ENCODE data around the gene MAP6.

MAP6 gene

DNA sequence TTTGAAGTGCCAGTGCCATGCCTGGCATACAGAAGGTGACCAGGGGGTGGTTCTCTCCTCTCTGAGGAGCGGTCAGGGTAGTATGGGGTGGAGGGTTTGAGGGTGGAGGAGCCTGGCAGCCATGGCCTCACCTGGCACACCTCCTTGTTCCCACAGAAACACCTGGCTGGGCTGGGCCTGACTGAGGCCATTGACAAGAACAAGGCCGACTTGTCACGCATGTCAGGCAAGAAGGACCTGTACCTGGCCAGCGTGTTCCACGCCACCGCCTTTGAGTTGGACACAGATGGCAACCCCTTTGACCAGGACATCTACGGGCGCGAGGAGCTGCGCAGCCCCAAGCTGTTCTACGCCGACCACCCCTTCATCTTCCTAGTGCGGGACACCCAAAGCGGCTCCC, 97.2 kb downstream of the MAP6 start:
- no peak for DNase-seq (ENCODE audit: low read depth)
- H3K4me3 ChIP-seq (replicated peaks; ENCODE audit: low read depth, low read length): no peak overlapping the region
- TF ChIP-seq, protein P1, sequence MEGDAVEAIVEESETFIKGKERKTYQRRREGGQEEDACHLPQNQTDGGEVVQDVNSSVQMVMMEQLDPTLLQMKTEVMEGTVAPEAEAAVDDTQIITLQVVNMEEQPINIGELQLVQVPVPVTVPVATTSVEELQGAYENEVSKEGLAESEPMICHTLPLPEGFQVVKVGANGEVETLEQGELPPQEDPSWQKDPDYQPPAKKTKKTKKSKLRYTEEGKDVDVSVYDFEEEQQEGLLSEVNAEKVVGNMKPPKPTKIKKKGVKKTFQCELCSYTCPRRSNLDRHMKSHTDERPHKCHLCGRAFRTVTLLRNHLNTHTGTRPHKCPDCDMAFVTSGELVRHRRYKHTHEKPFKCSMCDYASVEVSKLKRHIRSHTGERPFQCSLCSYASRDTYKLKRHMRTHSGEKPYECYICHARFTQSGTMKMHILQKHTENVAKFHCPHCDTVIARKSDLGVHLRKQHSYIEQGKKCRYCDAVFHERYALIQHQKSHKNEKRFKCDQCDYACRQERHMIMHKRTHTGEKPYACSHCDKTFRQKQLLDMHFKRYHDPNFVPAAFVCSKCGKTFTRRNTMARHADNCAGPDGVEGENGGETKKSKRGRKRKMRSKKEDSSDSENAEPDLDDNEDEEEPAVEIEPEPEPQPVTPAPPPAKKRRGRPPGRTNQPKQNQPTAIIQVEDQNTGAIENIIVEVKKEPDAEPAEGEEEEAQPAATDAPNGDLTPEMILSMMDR (IDR thresholded peaks at IDR 0.05; ENCODE audit: low read length, missing control alignments): no peak

DNA sequence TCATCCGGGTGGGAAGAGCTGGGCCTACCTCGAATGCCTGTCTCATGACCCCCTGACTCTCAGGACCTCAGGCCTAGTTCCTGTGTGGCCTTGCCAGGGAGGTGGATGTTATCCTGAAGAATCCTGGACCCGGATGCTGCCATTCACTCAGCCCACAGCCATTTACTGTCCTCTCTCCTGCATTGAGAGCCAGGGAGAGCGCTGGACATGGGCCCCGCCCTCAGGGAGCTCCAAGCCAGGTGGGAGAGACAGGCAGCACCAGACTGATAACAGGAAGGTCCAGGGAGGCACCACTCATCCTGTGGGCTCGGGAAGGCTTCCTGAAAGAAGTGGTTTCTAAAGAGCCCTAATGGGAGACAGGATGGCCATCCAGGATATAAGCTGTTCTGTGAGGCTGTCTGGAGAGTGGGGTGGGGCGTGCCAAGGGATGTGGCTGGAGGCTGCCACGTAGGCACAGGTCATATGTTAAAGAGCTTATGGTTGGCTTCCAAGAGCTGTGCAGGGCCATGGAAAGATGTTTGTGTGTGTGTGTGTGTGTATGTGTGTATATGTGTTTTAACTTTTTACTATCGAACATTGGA, 98.2 kb downstream of the MAP6 start:
- no peak overlapping the region for H3K4me3 ChIP-seq (replicated peaks; ENCODE audit: low read depth, low read length)
- TF ChIP-seq, protein P1 (IDR thresholded peaks at IDR 0.05; ENCODE audit: low read length, missing control alignments): no peak
- no peak for DNase-seq (ENCODE audit: low read depth)

DNA sequence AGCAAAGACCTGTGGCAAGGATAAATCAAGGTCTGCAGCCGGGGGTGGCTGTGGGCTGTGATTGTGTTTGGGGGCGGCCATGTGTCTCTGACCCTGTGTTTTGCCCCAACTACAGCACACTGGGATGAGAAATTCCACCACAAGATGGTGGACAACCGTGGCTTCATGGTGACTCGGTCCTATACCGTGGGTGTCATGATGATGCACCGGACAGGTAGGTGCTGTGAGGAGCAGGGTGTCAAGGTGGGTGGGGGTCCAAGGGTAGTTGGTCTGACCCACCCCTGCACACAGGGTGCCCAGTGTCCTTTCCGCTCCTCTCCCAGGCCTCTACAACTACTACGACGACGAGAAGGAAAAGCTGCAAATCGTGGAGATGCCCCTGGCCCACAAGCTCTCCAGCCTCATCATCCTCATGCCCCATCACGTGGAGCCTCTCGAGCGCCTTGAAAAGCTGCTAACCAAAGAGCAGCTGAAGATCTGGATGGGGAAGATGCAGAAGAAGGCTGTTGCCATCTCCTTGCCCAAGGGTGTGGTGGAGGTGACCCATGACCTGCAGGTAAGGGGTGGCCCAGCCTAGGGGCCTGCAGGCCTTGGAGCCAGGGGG, 100.1 kb downstream of the MAP6 start:
- TF ChIP-seq, protein P1 (IDR thresholded peaks at IDR 0.05; ENCODE audit: low read length, missing control alignments): no peak
- no peak for DNase-seq (ENCODE audit: low read depth)
- no peak overlapping the region for H3K4me3 ChIP-seq (replicated peaks; ENCODE audit: low read depth, low read length)

DNA sequence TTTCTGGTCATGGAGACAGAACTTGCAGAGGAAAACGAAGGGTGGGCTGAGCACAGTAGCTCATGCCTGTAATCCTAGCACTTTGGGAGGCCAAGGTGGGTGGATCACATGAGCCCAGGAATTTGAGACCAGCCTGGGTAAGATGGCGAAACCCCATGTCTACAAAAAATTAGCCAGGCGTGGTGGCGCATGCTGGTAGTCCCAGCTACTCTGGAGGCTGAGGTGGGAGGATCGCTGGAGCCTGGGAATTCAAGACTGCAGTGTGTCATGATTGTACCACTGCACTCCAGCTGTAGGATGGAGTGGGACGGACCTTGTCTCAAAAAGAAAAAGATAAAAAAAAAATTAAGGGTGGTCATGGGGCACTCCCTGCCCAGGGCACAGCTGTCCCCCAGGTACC, 100.9 kb downstream of the MAP6 start:
- TF ChIP-seq, protein P1 (IDR thresholded peaks at IDR 0.05; ENCODE audit: low read length, missing control alignments): no peak
- no peak overlapping the region for H3K4me3 ChIP-seq (replicated peaks; ENCODE audit: low read depth, low read length)
- no peak for DNase-seq (ENCODE audit: low read depth)

DNA sequence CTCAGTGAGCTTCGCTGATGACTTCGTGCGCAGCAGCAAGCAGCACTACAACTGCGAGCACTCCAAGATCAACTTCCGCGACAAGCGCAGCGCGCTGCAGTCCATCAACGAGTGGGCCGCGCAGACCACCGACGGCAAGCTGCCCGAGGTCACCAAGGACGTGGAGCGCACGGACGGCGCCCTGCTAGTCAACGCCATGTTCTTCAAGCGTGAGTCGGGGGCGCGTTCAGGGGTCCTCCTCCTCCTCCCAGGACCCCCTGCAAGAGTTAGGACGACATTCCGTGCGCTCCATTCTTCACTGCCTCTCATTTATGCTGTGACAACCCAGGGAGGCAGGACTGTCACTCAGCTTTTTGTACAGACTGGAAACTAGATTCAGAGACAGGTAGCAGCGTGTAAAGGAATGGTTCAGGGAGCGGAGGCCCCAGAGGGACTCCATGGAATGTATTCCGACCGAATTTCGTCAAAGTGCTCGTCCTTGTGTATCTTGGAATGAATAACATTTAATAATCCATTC, 102.0 kb downstream of the MAP6 start:
- no peak for DNase-seq (ENCODE audit: low read depth)
- H3K4me3 ChIP-seq (replicated peaks; ENCODE audit: low read depth, low read length): no peak overlapping the region
- TF ChIP-seq, protein P1 (IDR thresholded peaks at IDR 0.05; ENCODE audit: low read length, missing control alignments): no peak

DNA sequence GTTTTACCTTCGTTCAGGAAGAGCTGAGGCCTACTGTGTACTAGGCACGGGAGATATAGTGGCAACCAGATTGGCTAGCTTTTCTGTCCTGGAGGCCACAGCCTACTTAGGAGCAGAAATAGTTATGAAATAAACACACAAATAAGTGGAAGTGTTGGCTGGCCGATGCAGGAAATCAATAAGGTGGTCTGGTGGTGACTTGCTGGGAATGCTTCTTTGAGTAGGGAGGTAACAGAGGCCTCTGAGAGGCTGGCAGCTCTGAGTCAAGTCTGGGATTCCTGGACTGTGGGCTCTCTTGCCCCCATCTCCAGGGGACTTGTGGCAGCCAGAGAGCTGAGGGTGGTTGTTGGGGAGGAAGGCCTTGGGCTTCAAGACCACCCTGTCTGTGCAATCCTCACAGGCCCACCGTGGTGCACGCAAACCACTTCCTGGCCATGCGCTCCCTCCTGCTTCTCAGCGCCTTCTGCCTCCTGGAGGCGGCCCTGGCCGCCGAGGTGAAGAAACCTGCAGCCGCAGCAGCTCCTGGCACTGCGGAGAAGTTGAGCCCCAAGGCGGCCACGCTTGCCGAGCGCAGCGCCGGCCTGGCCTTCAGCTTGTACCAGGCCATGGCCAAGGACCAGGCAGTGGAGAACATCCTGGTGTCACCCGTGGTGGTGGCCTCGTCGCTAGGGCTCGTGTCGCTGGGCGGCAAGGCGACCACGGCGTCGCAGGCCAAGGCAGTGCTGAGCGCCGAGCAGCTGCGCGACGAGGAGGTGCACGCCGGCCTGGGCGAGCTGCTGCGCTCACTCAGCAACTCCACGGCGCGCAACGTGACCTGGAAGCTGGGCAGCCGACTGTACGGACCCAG, 102.7 kb downstream of the MAP6 start:
- TF ChIP-seq, protein P1 (IDR thresholded peaks at IDR 0.05; ENCODE audit: low read length, missing control alignments): no peak
- H3K4me3 ChIP-seq (replicated peaks; ENCODE audit: low read depth, low read length): peak overlapping the region; percentile 100
- DNase-seq (ENCODE audit: low read depth): no peak

Data from fibroblast of pulmonary artery (primary cell).